Keratinocyte (primary cell): ENCODE measurements around the gene TMEM125.

Experiments used
- CTCF ChIP-seq, 3 experiments: IDR thresholded peaks in 1 of 3; conservative IDR thresholded peaks in 1 of 3; optimal IDR thresholded peaks in 1 of 3; 2 replicates in 2 of 3; 3 replicates in 1 of 3; pipeline versions ENCODE3 to v1.5.1; 2011; ENCODE audit warnings: low read length in 3 of 3, mild to moderate bottlenecking in 3 of 3, moderate library complexity in 2 of 3, control low read depth in 1 of 3, inconsistent platforms in 1 of 3; ENCODE audit not compliant: insufficient read depth in 2 of 3; ENCODE audit errors: extremely low read depth in 1 of 3
- EZH2 ChIP-seq: IDR thresholded peaks from one replicate; pipeline ENCODE4 v1.6.1; 2012; ENCODE audit warnings: inconsistent platforms, mild to moderate bottlenecking, low read length, moderate library complexity

- no peak for TF ChIP-seq CTCF (optimal IDR thresholded peaks at IDR 0.05 in 1 of 3, IDR thresholded peaks at IDR 0.05 in 1 of 3, conservative IDR thresholded peaks at IDR 0.05 in 1 of 3; ENCODE audit: extremely low read depth in 1 of 3, insufficient read depth in 2 of 3, low read length in 3 of 3)
- no peak for TF ChIP-seq EZH2
These were observed 18.4 kb downstream of the TMEM125 start for GRCh38 chr1:43288058-43288784.
